Body of pancreas (tissue), 4 donors: ENCODE results near the gene CLDN11.

Experiments
- CTCF ChIP-seq, 7 experiments: fragments of 450-650 bp in 4 of 7; fragments of 200-600 bp in 3 of 7; sonication (generic) in 3 of 7; IDR thresholded peaks; one replicate each; pipeline ENCODE4 v1.5.1; 2016 to 2019; ENCODE audit warnings: antibody characterized with exemption in 7 of 7
- POLR2A ChIP-seq, 3 donors: fragments of 450-650 bp; IDR thresholded peaks; one replicate each; pipeline ENCODE4 v1.6.1; 2016; ENCODE audit warnings: antibody characterized with exemption in 3 of 3, mild to moderate bottlenecking in 2 of 3

DNA sequence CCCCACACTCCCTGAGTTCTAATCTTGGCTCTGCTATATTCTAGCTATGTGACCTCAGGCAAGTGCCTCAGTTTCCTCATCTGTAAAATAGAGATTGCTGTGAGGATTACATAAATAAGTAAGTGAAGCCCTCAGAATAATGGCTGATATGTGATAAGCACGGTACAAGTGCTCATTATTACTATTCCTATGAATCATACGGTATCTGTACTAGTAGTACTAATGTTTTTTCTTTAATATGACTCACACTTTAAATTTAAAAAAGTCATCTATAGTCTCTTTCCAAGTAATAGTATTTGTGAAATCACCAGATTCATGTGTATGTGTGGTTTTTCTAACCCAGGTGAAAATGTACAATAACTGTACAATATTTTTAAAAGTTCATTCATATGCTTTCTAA, 58.7 kb downstream of the CLDN11 start:
- TF ChIP-seq CTCF (IDR thresholded peaks at IDR 0.05) (no peak), POLR2A (IDR thresholded peaks at IDR 0.05) (no peak)
